Measurements from ENCODE around the gene RABEP2.

The RABEP2 gene

DNA sequence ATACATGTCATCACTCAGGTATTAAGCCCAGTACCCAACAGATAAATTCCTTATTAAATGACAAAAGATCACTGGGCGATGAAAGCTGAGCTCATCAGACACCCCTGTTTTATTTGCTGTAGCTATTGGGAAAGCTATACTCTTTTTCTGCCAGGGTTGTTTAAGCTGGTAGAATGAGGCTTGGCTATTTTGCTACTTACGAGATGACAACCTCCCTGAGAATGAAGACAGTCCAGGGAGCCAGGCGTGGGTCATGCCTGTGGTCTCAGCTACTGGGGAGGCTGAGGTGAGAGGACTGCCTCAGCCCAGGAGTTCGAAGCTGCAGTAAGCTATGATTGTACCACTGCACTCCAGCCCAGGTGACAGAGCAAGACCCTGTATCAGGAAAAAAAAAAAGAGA is 65.7 kb downstream of the RABEP2 start:
- DNase-seq (ENCODE audit: low read depth in 2 of 3, low spot score in 2 of 3), result no peak

DNA sequence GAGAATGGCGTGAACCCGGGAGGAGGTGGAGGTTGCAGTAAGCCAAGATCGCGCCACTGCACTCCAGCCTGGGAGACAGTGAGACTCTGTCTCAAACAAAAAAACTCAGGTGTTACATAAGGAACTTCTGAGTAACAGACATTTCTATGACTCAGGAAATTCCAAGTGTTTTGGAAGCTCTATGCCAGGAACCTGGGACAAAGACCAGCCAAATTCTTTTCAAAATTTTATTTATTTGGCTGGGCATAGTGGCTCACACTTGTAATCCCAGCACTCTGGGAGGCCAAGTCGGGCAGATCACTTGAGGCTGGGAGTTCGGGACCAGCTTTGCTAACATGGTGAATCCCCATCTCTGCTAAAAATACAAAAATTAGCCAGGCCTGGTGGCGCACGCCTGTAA is 66.6 kb downstream of the RABEP2 start:
- no peak for DNase-seq (ENCODE audit: low read depth in 2 of 3, low spot score in 2 of 3)
